H1 (cell line): ENCODE data around the gene SGMS2. TPM values are rescaled to one million over a fixed set of nuclear protein-coding genes. Genes with fewer than 3 reads are reported as not detected.

Experiments
- CTCF ChIA-PET: fragments of 300-600 bp; sonication (Branson Sonifier 250); formaldehyde crosslinking; loops from one replicate; lab custom pipeline; 2021; ENCODE audit not compliant: partially characterized antibody; lab: Charles Lee
- POLR2A ChIA-PET: fragments of 300-600 bp; sonication (Branson Sonifier 250); formaldehyde crosslinking; loops from one replicate; lab custom pipeline; 2021; ENCODE audit warnings: inconsistent platforms; ENCODE audit not compliant: partially characterized antibody; lab: Charles Lee
- DNase-seq, 2 experiments: peaks; one replicate each; pipeline versions ENCODE4 v3.0.0 to v3.0.0-alpha.2; 2010 to 2022; ENCODE audit warnings: low spot score in 2 of 2, low read depth in 1 of 2, mixed read lengths in 1 of 2
- FAIRE-seq: peaks from 2 replicates; lab custom pipeline; 2011; peaks lifted over from hg19 to GRCh38; lab: Jason Lieb, UNC
- H2AFZ ChIP-seq: 2 replicates; pipeline ENCODE4 v1.8.1; 2012; ENCODE audit warnings: low read length, inconsistent platforms
- H2AK5ac ChIP-seq: 2 replicates; pipeline ENCODE4 v1.6.1; 2013; ENCODE audit warnings: low read depth, low read length
- H2BK120ac ChIP-seq: replicated peaks from 2 replicates; pipeline ENCODE3; 2013; ENCODE audit warnings: low read depth, low read length, inconsistent platforms
- H2BK12ac ChIP-seq: 2 replicates; pipeline ENCODE4 v1.6.1; 2013; ENCODE audit warnings: low read depth, low read length
- H2BK15ac ChIP-seq: 2 replicates; pipeline ENCODE4 v1.6.1; 2013; ENCODE audit warnings: low read length
- H2BK20ac ChIP-seq: 2 replicates; pipeline ENCODE4 v1.6.1; 2013; ENCODE audit warnings: low read length
- H2BK5ac ChIP-seq: 2 replicates; pipeline ENCODE4 v1.6.1; 2013; ENCODE audit warnings: low read depth, low read length
- H3K14ac ChIP-seq: 2 replicates; pipeline ENCODE4 v1.6.1; 2013; ENCODE audit warnings: inconsistent platforms; ENCODE audit not compliant: insufficient read length
- H3K18ac ChIP-seq: 2 replicates; pipeline ENCODE4 v1.6.1; 2013; ENCODE audit warnings: low read length; ENCODE audit errors: extremely low read depth
- H3K23ac ChIP-seq: 2 replicates; pipeline ENCODE4 v1.6.1; 2013; ENCODE audit warnings: inconsistent platforms; ENCODE audit not compliant: insufficient read length
- H3K23me2 ChIP-seq: 2 replicates; pipeline ENCODE4 v1.6.1; 2013; ENCODE audit warnings: low read depth, low read length
- H3K27ac ChIP-seq: 2 replicates; pipeline ENCODE4 v1.6.1; 2011; ENCODE audit warnings: low read depth, low read length, inconsistent platforms
- H3K27me3 ChIP-seq, 4 experiments: replicated peaks in 1 of 4; 1 replicate in 1 of 4; 2 replicates in 3 of 4; pipeline versions ENCODE4 v1.6.1 to v1.8.1; 2011 to 2013; ENCODE audit warnings: low read length in 3 of 4, mild to moderate bottlenecking in 3 of 4, inconsistent platforms in 2 of 4, mixed read lengths in 2 of 4, moderate library complexity in 1 of 4; ENCODE audit not compliant: control insufficient read depth in 3 of 4, insufficient read depth in 3 of 4; ENCODE audit errors: extremely low read depth in 1 of 4
- H3K36me3 ChIP-seq, 4 experiments: 2 replicates each; pipeline versions ENCODE4 v1.6.1 to v1.8.1; 2011 to 2013; ENCODE audit warnings: mild to moderate bottlenecking in 4 of 4, low read length in 3 of 4, moderate library complexity in 2 of 4, control low read depth in 1 of 4, inconsistent platforms in 1 of 4; ENCODE audit not compliant: insufficient read depth in 4 of 4, control insufficient read depth in 2 of 4
- H3K4ac ChIP-seq: replicated peaks from 2 replicates; pipeline ENCODE3; 2013; ENCODE audit warnings: low read length, low read depth, mixed read lengths, inconsistent platforms; ENCODE audit not compliant: insufficient read length
- H3K4me1 ChIP-seq, 4 experiments: replicated peaks in 1 of 4; 1 replicate in 1 of 4; 2 replicates in 3 of 4; pipeline versions ENCODE4 v1.6.1 to v1.8.1; 2011 to 2013; ENCODE audit warnings: low read length in 3 of 4, inconsistent platforms in 2 of 4, mixed read lengths in 1 of 4; ENCODE audit not compliant: insufficient read depth in 4 of 4, control insufficient read depth in 3 of 4
- H3K4me2 ChIP-seq, 2 experiments: 2 replicates each; pipeline versions ENCODE4 v1.6.1 to v1.8.1; 2011 to 2013; ENCODE audit warnings: low read depth in 2 of 2, low read length in 2 of 2, control low read depth in 1 of 2, inconsistent platforms in 1 of 2, mild to moderate bottlenecking in 1 of 2; ENCODE audit not compliant: insufficient read depth in 1 of 2
- H3K4me3 ChIP-seq, 4 experiments: fragments of 200-600, 300-600 bp in 1 of 4; sonication (generic), shearing (Covaris generic), sonication (Bioruptor Twin) in 1 of 4; 2 replicates each; pipeline versions ENCODE4 v1.5.1 to v1.8.1; 2011 to 2016; ENCODE audit warnings: low read length in 4 of 4, low read depth in 3 of 4, control low read depth in 2 of 4, inconsistent platforms in 2 of 4, mild to moderate bottlenecking in 2 of 4, mixed read lengths in 1 of 4, moderate library complexity in 1 of 4; ENCODE audit not compliant: insufficient read depth in 2 of 4; ENCODE audit errors: extremely low read depth in 1 of 4
- H3K56ac ChIP-seq: replicated peaks from 2 replicates; pipeline ENCODE3; 2013; ENCODE audit warnings: low read depth, mild to moderate bottlenecking, mixed read lengths, low read length, inconsistent platforms; ENCODE audit not compliant: insufficient read length
- H3K79me1 ChIP-seq: 2 replicates; pipeline ENCODE4 v1.6.1; 2013; ENCODE audit warnings: low read depth, low read length, control low read depth
- H3K79me2 ChIP-seq, 2 experiments: 2 replicates each; pipeline versions ENCODE4 v1.6.1 to v1.8.1; 2012 to 2013; ENCODE audit warnings: low read length in 2 of 2, mild to moderate bottlenecking in 2 of 2, inconsistent platforms in 1 of 2; ENCODE audit not compliant: insufficient read depth in 2 of 2, control insufficient read depth in 1 of 2
- H3K9ac ChIP-seq, 4 experiments: replicated peaks in 1 of 4; 1 replicate in 1 of 4; 2 replicates in 3 of 4; pipeline versions ENCODE4 v1.6.1 to v1.8.1; 2011 to 2013; ENCODE audit warnings: low read depth in 3 of 4, low read length in 3 of 4, control low read depth in 2 of 4, mild to moderate bottlenecking in 2 of 4, moderate library complexity in 2 of 4, inconsistent platforms in 1 of 4; ENCODE audit errors: extremely low read depth in 1 of 4
- H3K9me3 ChIP-seq, 2 experiments: 2 replicates each; pipeline versions ENCODE4 v1.6.1 to v1.8.1; 2012 to 2013; ENCODE audit warnings: mild to moderate bottlenecking in 2 of 2, moderate library complexity in 2 of 2, control low read depth in 1 of 2, inconsistent platforms in 1 of 2, low read depth in 1 of 2, low read length in 1 of 2, mixed read lengths in 1 of 2; ENCODE audit not compliant: insufficient read depth in 2 of 2
- H4K20me1 ChIP-seq, 2 experiments: replicated peaks in 1 of 2; 2 replicates each; pipeline versions ENCODE3 to v1.8.1; 2011 to 2013; ENCODE audit warnings: inconsistent platforms in 2 of 2, low read length in 2 of 2, mild to moderate bottlenecking in 1 of 2; ENCODE audit not compliant: insufficient read depth in 2 of 2, control insufficient read depth in 1 of 2
- H4K5ac ChIP-seq: 2 replicates; pipeline ENCODE4 v1.6.1; 2013; ENCODE audit warnings: low read length, low read depth, mixed read lengths, inconsistent platforms; ENCODE audit not compliant: insufficient read length
- H4K8ac ChIP-seq: 2 replicates; pipeline ENCODE4 v1.8.0; 2013; ENCODE audit warnings: mild to moderate bottlenecking, moderate library complexity, low read length, inconsistent platforms; ENCODE audit not compliant: insufficient read depth; ENCODE audit errors: extremely low read depth
- H4K91ac ChIP-seq: replicated peaks from 2 replicates; pipeline ENCODE3; 2013; ENCODE audit warnings: low read length, mixed read lengths, inconsistent platforms; ENCODE audit not compliant: insufficient read length
- BRCA1 ChIP-seq: IDR thresholded peaks from 2 replicates; pipeline ENCODE4 v1.6.1; 2012; ENCODE audit warnings: low read depth, low read length, improper control_type of control experiment
- CEBPB ChIP-seq: IDR thresholded peaks from 2 replicates; pipeline ENCODE4 v1.6.1; 2012; ENCODE audit warnings: low read depth, low read length
- EP300 ChIP-seq, 2 experiments: IDR thresholded peaks; 1 replicate in 1 of 2; 2 replicates in 1 of 2; pipeline ENCODE4 v1.6.1; 2011 to 2012; ENCODE audit warnings: low read depth in 2 of 2, low read length in 2 of 2, mild to moderate bottlenecking in 2 of 2, borderline replicate concordance in 1 of 2, inconsistent platforms in 1 of 2, moderate library complexity in 1 of 2
- KDM1A ChIP-seq: fragments of 200-600, 300-600 bp; sonication (generic); IDR thresholded peaks from 2 replicates; pipeline ENCODE4 v1.7.1; 2016; ENCODE audit warnings: mild to moderate bottlenecking, low read length, borderline replicate concordance
- MAFK ChIP-seq: IDR thresholded peaks from 2 replicates; pipeline ENCODE4 v1.6.1; 2012; ENCODE audit warnings: low read depth, mild to moderate bottlenecking, improper control_type of control experiment, low read length
- MAX ChIP-seq: IDR thresholded peaks from 2 replicates; pipeline ENCODE4 v1.6.1; 2012; ENCODE audit warnings: inconsistent platforms
- RAD21 ChIP-seq, 2 experiments: IDR thresholded peaks in 1 of 2; conservative IDR thresholded peaks in 1 of 2; 2 replicates each; pipeline ENCODE4 v1.6.1; 2011; ENCODE audit warnings: low read depth in 2 of 2, low read length in 2 of 2, improper control_type of control experiment in 1 of 2, inconsistent platforms in 1 of 2, mild to moderate bottlenecking in 1 of 2, moderate library complexity in 1 of 2
- RXRA ChIP-seq: IDR thresholded peaks from 2 replicates; pipeline ENCODE4 v1.6.1; 2011; ENCODE audit warnings: low read depth, mild to moderate bottlenecking, low read length, moderate library complexity; ENCODE audit not compliant: insufficient read depth
- SP1 ChIP-seq: IDR thresholded peaks from 2 replicates; pipeline ENCODE4 v1.6.1; 2011; ENCODE audit warnings: low read depth, low read length
- SP2 ChIP-seq: IDR thresholded peaks from 2 replicates; pipeline ENCODE4 v1.6.1; 2012; ENCODE audit warnings: mild to moderate bottlenecking, low read length, inconsistent platforms
- SUZ12 ChIP-seq: fragments of 200-600 bp; sonication (generic); IDR thresholded peaks from 2 replicates; pipeline ENCODE4 v1.6.1; 2012; ENCODE audit warnings: mild to moderate bottlenecking, inconsistent platforms, low read length, moderate library complexity, mixed read lengths
- TBP ChIP-seq: IDR thresholded peaks from 2 replicates; pipeline ENCODE4 v1.6.1; 2011; ENCODE audit warnings: low read depth, low read length, improper control_type of control experiment
- ZNF274 ChIP-seq: IDR thresholded peaks from 2 replicates; pipeline ENCODE4 v1.7.0; 2012; ENCODE audit warnings: low read length, borderline replicate concordance; ENCODE audit errors: extremely low read depth
- WGBS, 2 experiments: shearing (Covaris generic) in 1 of 2; methylation state at CpG; one replicate each; pipeline versions ENCODE4 v1.1.6 to v1.1.7; 2013 to 2015; ENCODE audit warnings: low lambda C conversion rate in 2 of 2, mixed read lengths in 2 of 2, inconsistent platforms in 1 of 2, low coverage in 1 of 2, missing lambda C conversion rate in 1 of 2; ENCODE audit not compliant: insufficient replicate concordance in 2 of 2, insufficient coverage in 1 of 2, insufficient read length in 1 of 2; ENCODE audit errors: extremely low coverage in 1 of 2, missing lambda C conversion rate in 1 of 2; 5-methylcytosine and 5-hydroxymethylcytosine counted together
- polyA plus RNA-seq, 7 experiments: library from polyadenylated mRNA; depleted of rRNA in 3 of 7; stranded (reverse) in 5 of 7; unstranded in 2 of 7; fragments of >200 nt in 5 of 7; fragments of 200-250 nt in 2 of 7; gene quantifications; 1 replicate in 5 of 7; 2 replicates in 1 of 7; 4 replicates in 1 of 7; pipeline versions ENCODE4 v1.2.1 to v1.2.3, GENCODE V29; 2011 to 2013; ENCODE audit warnings: missing spikeins in 2 of 7, mixed read lengths in 2 of 7
- total RNA-seq: library from RNA; stranded (reverse); fragmentation: NEBNext Ultra II Directional; extraction: Animal tissue kit (Norgen Biotek cat#: 25700); gene quantifications from 2 replicates; pipeline ENCODE4 v1.2.1, GENCODE V29; 2021

Gene SGMS2
- total and polyA plus RNA-seq, 2 of the 8 experiments (the other 6 are each of a cell fraction or from before 2014, with no cell fraction given), result 0.04 to 1.3 TPM

GRCh38 chr4:107915220-107915619, 90.5 kb downstream of the SGMS2 start:
- H4K20me1 ChIP-seq, result no peaks in the 10 kb centered on the region
- H3K23ac ChIP-seq, result no peak overlapping the region
- H2BK20ac ChIP-seq, result no peak overlapping the region
- no peak overlapping the region for H2BK12ac ChIP-seq
- no peak overlapping the region for H4K91ac ChIP-seq
- no peaks in the 10 kb centered on the region for H3K79me1 ChIP-seq
- H4K5ac ChIP-seq, result no peak overlapping the region
- no peak overlapping the region for H3K9ac ChIP-seq
- no peak overlapping the region for H3K4ac ChIP-seq
- H3K18ac ChIP-seq, result no peak overlapping the region
- H3K23me2 ChIP-seq, result no peaks in the 10 kb centered on the region
- no peaks in the 10 kb centered on the region for H3K4me1 ChIP-seq
- no peak overlapping the region for H3K4me2 ChIP-seq
- H3K27ac ChIP-seq, result no peak overlapping the region
- FAIRE-seq (no peak), DNase-seq (no peak)
- no peaks in the 10 kb centered on the region for H3K27me3 ChIP-seq
- H4K8ac ChIP-seq, result no peak overlapping the region
- H3K56ac ChIP-seq, result no peak overlapping the region
- no peaks in the 10 kb centered on the region for H3K79me2 ChIP-seq
- H2BK15ac ChIP-seq, result no peak overlapping the region
- H2BK120ac ChIP-seq, result no peak overlapping the region
- H3K4me3 ChIP-seq, result no peak overlapping the region
- H3K9me3 ChIP-seq, result no peaks in the 10 kb centered on the region
- H3K14ac ChIP-seq, result no peak overlapping the region
- no peak overlapping the region for H2AK5ac ChIP-seq
- no peaks in the 10 kb centered on the region for H3K36me3 ChIP-seq
- no peak overlapping the region for H2BK5ac ChIP-seq
- POLR2A ChIA-PET, result no interaction called here
- WGBS, 2 experiments, result 86% methylated on average over 1 of the region's 1 CpG; no CpG with 5 or more reads in 1 of the 2 experiments
- CTCF ChIA-PET, result interaction anchor here (0.6 to 1.4 kb wide), 7 partner anchors 13 to 179 kb away, joined by 3 to 6 read pairs (median 3); no protein-coding TSS in a partner anchor
- no peak overlapping the region for H2AFZ ChIP-seq
- TF ChIP-seq TBP, result no peak
- no peak for TF ChIP-seq SP1
- no peak for TF ChIP-seq SUZ12
- no peak for TF ChIP-seq MAFK
- TF ChIP-seq CEBPB, result no peak
- no peak for TF ChIP-seq EP300 (IDR thresholded peaks at IDR 0.05; ENCODE audit: borderline replicate concordance in 1 of 2, low read depth in 2 of 2, low read length in 2 of 2)
- TF ChIP-seq KDM1A, result no peak
- no peak for TF ChIP-seq ZNF274
- TF ChIP-seq BRCA1, result no peak
- no peak for TF ChIP-seq MAX
- TF ChIP-seq RAD21 (IDR thresholded peaks at IDR 0.05 in 1 of 2, conservative IDR thresholded peaks at IDR 0.05 in 1 of 2; ENCODE audit: low read depth in 2 of 2, low read length in 2 of 2), result no peak
- no peak for TF ChIP-seq SP2
- TF ChIP-seq RXRA, result no peak
